GM10266 (cell line): ENCODE measurements around the gene VPS37C.

ENCODE experiments used
- DNase-seq: peaks from one replicate; pipeline ENCODE4 v3.0.0; 2012; ENCODE audit errors: extremely low spot score
- CTCF ChIP-seq: IDR thresholded peaks from 2 replicates; pipeline ENCODE4 v1.5.1; 2012; ENCODE audit warnings: mild to moderate bottlenecking, low read depth; ENCODE audit not compliant: control insufficient read depth, insufficient read depth; ENCODE audit errors: missing control alignments

The VPS37C gene

GRCh38 chr11:61150706-61151544 lies 10.3 kb downstream of the VPS37C start:
- DNase-seq, result no peak
- TF ChIP-seq CTCF, result no peak

GRCh38 chr11:61149624-61150615 lies 11.3 kb downstream of the VPS37C start:
- no peak for DNase-seq
- TF ChIP-seq CTCF, result no peak

GRCh38 chr11:61147791-61148620 lies 13.2 kb downstream of the VPS37C start:
- DNase-seq, result no peak
- TF ChIP-seq CTCF, result no peak

GRCh38 chr11:61147271-61147670 lies 14.0 kb downstream of the VPS37C start:
- TF ChIP-seq CTCF, result no peak
- DNase-seq, result no peak

GRCh38 chr11:61146416-61146815 lies 14.8 kb downstream of the VPS37C start:
- no peak for DNase-seq
- TF ChIP-seq CTCF, result no peak

- no peak for TF ChIP-seq CTCF
- no peak for DNase-seq
Observed at GRCh38 chr11:61145228-61146005, 15.8 kb downstream of the VPS37C start.
